Activated B cell treated with CpG ODN at 0.5 μM for 24 hours (primary cell): Measurements from ENCODE around the gene BTBD9. TPM values are rescaled to one million over a fixed set of nuclear protein-coding genes. Genes with fewer than 3 reads are reported as not detected.

Source experiments
- ATAC-seq: fragments of 200-7000 bp; cut with Tn5 transposase; one replicate; pipeline ENCODE4 v1.10.0; 2021; ENCODE audit warnings: low read depth, mild to moderate bottlenecking, moderate library complexity
- CTCF ChIA-PET: fragments of 350-600 bp; sonication (Branson Sonifier 250); formaldehyde crosslinking; loops from one replicate; lab custom pipeline; 2021; ENCODE audit warnings: antibody characterized with exemption; lab: Charles Lee
- POLR2A ChIA-PET: fragments of 350-600 bp; sonication (Branson Sonifier 250); formaldehyde crosslinking; loops from one replicate; lab custom pipeline; 2021; ENCODE audit warnings: antibody characterized with exemption; lab: Charles Lee
- DNase-seq: peaks from one replicate; pipeline ENCODE4 v3.0.0; 2022
- H3K27ac Mint-ChIP-seq: one replicate; pipeline ENCODE4 v1.8.0; 2020; ENCODE audit warnings: mixed read lengths
- H3K27me3 Mint-ChIP-seq: one replicate; pipeline ENCODE4 v1.8.0; 2021; ENCODE audit warnings: mixed read lengths
- H3K36me3 Mint-ChIP-seq: one replicate; pipeline ENCODE4 v1.8.0; 2021; ENCODE audit warnings: low read depth, mixed read lengths
- H3K4me1 Mint-ChIP-seq: one replicate; pipeline ENCODE4 v1.8.0; 2021; ENCODE audit warnings: mixed read lengths
- H3K4me3 Mint-ChIP-seq: one replicate; pipeline ENCODE4 v1.8.0; 2020; ENCODE audit warnings: mild to moderate bottlenecking, mixed read lengths
- H3K9me3 Mint-ChIP-seq: one replicate; pipeline ENCODE4 v1.8.0; 2020; ENCODE audit warnings: mixed read lengths
- CTCF ChIP-seq: fragments of 200-600 bp; IDR thresholded peaks from one replicate; pipeline ENCODE4 v1.8.0; 2022; ENCODE audit warnings: antibody characterized with exemption, mild to moderate bottlenecking
- intact Hi-C: fragments of 100-400 bp; cut with micrococcal nuclease; formaldehyde crosslinking; loops from one replicate; pipeline ENCODE4 v1.15.1; 2024
- total RNA-seq: library from RNA; stranded (reverse); gene quantifications from 2 replicates; pipeline ENCODE4 v1.2.3, GENCODE V29; 2022

The BTBD9 gene
- total RNA-seq, 1 donor from 2014 or later, result 25.7 TPM

- intact Hi-C loops, result no loop called here
- no peak overlapping the region for H3K4me3 Mint-ChIP-seq
These were observed 463.9 kb downstream of the BTBD9 start for GRCh38 chr6:38175786-38176185.

GRCh38 chr6:38174806-38175495, 464.8 kb downstream of the BTBD9 start:
- TF ChIP-seq CTCF, result no peak
- intact Hi-C loops, result no loop called here
- DNase-seq, result no peak
- Mint-ChIP-seq H3K36me3 (peaks cover 34% of the 10 kb centered on the region), H3K4me1 (no peaks in the 10 kb centered on the region), H3K27ac (no peak overlapping the region), H3K4me3 (no peak overlapping the region), H3K9me3 (no peaks in the 10 kb centered on the region), H3K27me3 (no peaks in the 10 kb centered on the region)
- ATAC-seq, result no peak
- ChIA-PET POLR2A (no interaction called here), CTCF (no interaction called here)

More at GRCh38 chr6:38175786-38176185, 463.9 kb downstream of the BTBD9 start:
- no peaks in the 10 kb centered on the region for H3K27me3 Mint-ChIP-seq
- ChIA-PET POLR2A (no interaction called here), CTCF (no interaction called here)
- DNase-seq (no peak), ATAC-seq (no peak)
- no peak for TF ChIP-seq CTCF
- H3K4me1 Mint-ChIP-seq, result no peaks in the 10 kb centered on the region
- peaks cover 32% of the 10 kb centered on the region for H3K36me3 Mint-ChIP-seq
- H3K27ac Mint-ChIP-seq, result no peak overlapping the region
- H3K9me3 Mint-ChIP-seq, result no peaks in the 10 kb centered on the region

- Mint-ChIP-seq H3K27me3 (no peaks in the 10 kb centered on the region), H3K27ac (no peak overlapping the region)
These were observed 465.4 kb downstream of the BTBD9 start for GRCh38 chr6:38174315-38174714.

GRCh38 chr6:38173909-38174308, 465.8 kb downstream of the BTBD9 start:
- ChIA-PET POLR2A (no interaction called here), CTCF (no interaction called here)
- TF ChIP-seq CTCF, result no peak
- intact Hi-C loops, result no loop called here
- DNase-seq (no peak), ATAC-seq (no peak)
- Mint-ChIP-seq H3K4me3 (no peak overlapping the region), H3K4me1 (no peaks in the 10 kb centered on the region), H3K9me3 (no peaks in the 10 kb centered on the region), H3K36me3 (peaks cover 36% of the 10 kb centered on the region), H3K27ac (no peak overlapping the region), H3K27me3 (no peaks in the 10 kb centered on the region)

More at GRCh38 chr6:38174315-38174714, 465.4 kb downstream of the BTBD9 start:
- Mint-ChIP-seq H3K36me3 (peaks cover 36% of the 10 kb centered on the region), H3K9me3 (no peaks in the 10 kb centered on the region), H3K4me3 (no peak overlapping the region), H3K4me1 (no peaks in the 10 kb centered on the region)
- CTCF ChIA-PET, result no interaction called here
- POLR2A ChIA-PET, result no interaction called here
- TF ChIP-seq CTCF, result no peak
- no peak for DNase-seq
- intact Hi-C loops, result no loop called here
- ATAC-seq, result no peak

- Mint-ChIP-seq H3K36me3 (peaks cover 33% of the 10 kb centered on the region), H3K27me3 (no peaks in the 10 kb centered on the region), H3K4me3 (no peak overlapping the region), H3K9me3 (no peaks in the 10 kb centered on the region), H3K4me1 (no peaks in the 10 kb centered on the region), H3K27ac (no peak overlapping the region)
- ChIA-PET CTCF (no interaction called here), POLR2A (no interaction called here)
- DNase-seq (no peak), ATAC-seq (no peak)
- intact Hi-C loops, result no loop called here
- TF ChIP-seq CTCF, result no peak
These were observed 466.9 kb downstream of the BTBD9 start for GRCh38 chr6:38172739-38173410.
